ENCODE measurements around the gene WNT9A.

Gene WNT9A

DNA sequence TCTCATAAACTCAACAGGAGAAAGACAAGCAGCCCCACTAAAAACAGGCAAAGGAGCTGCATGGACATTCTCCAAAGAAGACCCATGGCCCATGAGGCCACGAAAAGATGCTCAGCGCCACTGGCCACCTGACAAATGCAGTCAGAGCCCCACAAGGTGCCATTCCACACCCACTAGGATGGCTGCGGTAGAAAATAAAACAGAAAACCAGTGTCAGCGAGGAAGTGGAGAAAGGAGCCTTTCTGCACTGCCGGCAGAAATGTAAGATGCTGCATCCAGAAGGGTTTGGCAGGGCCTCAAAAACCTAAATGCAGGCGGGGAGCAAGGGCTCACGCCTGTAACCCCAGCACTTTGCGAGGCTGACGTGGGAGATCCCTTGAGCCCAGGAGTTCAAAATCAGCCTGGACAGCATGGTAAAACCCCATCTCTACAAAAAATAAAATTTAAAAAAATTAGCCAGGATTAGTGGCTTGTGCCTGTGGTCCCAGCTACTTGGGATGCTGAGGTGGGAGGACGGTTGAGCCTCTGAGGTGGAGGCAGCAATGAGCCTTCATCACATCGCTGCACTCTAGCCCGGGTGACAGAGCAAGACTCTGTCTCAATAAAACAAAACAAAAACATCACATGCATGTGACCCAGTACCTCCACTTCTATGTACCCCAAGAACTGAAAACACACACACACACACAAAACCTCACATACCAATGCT lies 4.2 kb downstream of the WNT9A start:
- TF ChIP-seq, protein P1, sequence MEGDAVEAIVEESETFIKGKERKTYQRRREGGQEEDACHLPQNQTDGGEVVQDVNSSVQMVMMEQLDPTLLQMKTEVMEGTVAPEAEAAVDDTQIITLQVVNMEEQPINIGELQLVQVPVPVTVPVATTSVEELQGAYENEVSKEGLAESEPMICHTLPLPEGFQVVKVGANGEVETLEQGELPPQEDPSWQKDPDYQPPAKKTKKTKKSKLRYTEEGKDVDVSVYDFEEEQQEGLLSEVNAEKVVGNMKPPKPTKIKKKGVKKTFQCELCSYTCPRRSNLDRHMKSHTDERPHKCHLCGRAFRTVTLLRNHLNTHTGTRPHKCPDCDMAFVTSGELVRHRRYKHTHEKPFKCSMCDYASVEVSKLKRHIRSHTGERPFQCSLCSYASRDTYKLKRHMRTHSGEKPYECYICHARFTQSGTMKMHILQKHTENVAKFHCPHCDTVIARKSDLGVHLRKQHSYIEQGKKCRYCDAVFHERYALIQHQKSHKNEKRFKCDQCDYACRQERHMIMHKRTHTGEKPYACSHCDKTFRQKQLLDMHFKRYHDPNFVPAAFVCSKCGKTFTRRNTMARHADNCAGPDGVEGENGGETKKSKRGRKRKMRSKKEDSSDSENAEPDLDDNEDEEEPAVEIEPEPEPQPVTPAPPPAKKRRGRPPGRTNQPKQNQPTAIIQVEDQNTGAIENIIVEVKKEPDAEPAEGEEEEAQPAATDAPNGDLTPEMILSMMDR (IDR thresholded peaks at IDR 0.05; ENCODE audit: extremely low read depth, missing control alignments) = no peak
- DNase-seq (ENCODE audit: low spot score) = no peak

GRCh38 chr1:227942716-227943261 lies 4.9 kb downstream of the WNT9A start:
- TF ChIP-seq, protein P1 (IDR thresholded peaks at IDR 0.05; ENCODE audit: extremely low read depth, missing control alignments) = no peak

DNA sequence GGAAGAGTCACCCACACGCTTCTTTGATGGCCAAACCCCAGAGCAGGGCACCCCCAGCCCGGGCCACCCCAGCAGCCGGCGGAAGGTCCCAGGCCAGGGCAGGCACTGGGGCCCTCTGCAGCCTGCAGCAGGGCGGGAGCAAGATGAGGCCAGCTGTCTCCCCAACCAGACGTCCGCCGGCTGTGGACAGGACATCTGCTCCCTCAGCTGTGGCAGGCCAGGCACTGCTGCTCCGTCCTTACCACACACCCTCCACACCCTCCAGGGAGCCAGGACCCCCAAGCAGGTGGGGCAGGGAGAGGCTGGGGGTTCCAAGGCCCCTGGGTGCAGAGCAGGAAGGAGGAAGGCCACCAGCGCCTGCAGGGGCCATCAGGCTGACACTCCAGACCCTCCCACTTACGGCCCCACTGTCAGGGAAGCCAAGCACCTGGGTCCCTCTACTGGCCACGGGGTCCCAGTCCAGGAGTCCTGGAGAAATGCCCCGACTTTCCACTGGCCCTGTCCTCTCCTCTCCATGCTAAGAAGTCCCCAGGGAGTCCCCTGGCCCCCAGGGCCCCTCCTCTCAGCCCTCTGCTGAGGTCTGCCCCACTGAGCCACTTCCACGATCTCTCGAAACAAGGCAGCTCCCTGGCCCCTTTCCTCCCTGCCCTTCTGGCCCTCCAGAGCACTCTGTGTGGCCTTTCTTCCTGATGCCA lies 5.6 kb downstream of the WNT9A start:
- TF ChIP-seq, protein P1 (IDR thresholded peaks at IDR 0.05; ENCODE audit: extremely low read depth, missing control alignments) = no peak
- no peak for DNase-seq (ENCODE audit: low spot score)

More at GRCh38 chr1:227942716-227943261, 4.9 kb downstream of the WNT9A start:
- no peak for DNase-seq (ENCODE audit: low spot score)

GRCh38 chr1:227941509-227942020 lies 6.2 kb downstream of the WNT9A start:
- TF ChIP-seq, protein P1 (IDR thresholded peaks at IDR 0.05; ENCODE audit: extremely low read depth, missing control alignments) = no peak
- no peak for DNase-seq (ENCODE audit: low spot score)

DNA sequence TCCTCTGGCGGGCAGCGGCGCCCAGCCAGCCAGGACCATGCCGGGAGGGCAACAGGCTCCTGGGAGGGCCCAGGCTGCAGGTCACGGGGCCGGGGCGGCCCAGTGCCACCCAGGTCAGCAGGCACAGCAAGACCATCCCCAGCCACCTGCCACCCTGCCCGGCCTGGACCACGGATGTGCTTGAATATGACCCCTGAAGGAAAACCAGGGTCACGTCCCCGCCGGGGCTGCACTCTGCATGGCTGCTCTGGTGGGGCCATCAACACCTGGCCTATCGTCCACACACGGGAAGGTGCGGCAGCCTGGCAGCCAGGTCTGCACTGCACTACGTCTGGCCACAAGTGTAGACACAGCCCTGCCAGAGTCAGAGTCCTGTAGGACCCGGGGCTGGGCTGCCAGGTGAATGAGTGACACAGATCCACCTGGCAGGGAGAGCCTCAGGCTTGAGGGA lies 6.9 kb downstream of the WNT9A start:
- TF ChIP-seq, protein P1 (IDR thresholded peaks at IDR 0.05; ENCODE audit: extremely low read depth, missing control alignments) = no peak
- no peak for DNase-seq (ENCODE audit: low spot score)

DNA sequence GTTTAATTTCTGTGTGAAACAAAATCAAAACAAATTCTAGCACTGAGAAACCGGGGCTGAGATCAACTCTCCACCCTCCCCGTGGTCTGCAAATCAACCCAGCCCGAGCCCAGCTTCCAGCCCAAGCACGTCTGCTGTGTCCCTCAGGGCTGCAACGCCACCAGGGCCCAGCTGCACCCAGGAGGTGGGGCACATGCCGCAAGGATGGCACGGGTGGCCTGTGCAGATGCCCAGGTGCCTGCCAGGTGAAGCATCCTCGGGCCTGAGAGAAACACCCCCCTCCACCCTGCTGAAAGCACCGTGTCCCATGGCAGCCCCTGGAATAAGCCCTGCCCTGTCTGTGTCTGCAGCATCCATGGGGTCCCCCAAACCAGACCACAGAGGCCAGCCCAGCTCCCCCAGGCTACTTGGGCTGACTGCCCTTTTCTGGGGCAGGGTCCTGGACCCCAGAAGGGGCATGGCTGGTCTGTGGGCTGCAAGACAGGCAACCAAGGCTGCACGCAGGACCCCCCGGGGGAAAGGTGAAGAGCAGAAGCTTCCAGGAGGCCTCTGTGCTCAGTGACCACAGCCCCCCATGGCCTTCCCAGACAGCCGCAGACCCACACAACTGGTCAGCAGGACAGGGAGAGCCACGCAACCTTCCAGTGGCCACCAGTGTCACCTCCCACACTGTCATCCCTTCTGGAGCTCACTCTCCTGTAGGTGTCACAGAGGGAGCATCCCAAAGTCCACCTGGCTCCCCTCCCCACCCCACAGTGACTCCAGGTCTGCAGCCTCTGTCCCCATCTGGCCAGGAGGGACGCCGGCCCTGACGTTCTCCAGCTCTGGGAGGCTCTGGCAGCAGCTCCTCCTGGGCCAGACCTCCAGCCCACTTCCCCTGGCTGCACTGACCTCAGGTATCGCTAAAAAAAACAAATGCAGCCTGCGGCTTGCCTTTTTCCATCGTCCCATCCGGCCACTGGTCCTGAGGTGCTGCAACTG lies 7.7 kb downstream of the WNT9A start:
- no peak for DNase-seq (ENCODE audit: low spot score)
- TF ChIP-seq, protein P1 (IDR thresholded peaks at IDR 0.05; ENCODE audit: extremely low read depth, missing control alignments) = no peak

Data from GM20000 (cell line).